Dermis microvascular lymphatic vessel endothelial cell (primary cell): ENCODE results near the gene ARPC2. TPM values are rescaled to one million over a fixed set of nuclear protein-coding genes. Genes with fewer than 3 reads are reported as not detected.
"Not testable (repeated sequence)": the region's sequence is repeated elsewhere in the genome, so short reads cannot be mapped to it uniquely, and the experiment has no call there.

Experiments
- DNase-seq, 2 donors: peaks; one replicate each; pipeline versions ENCODE4 v3.0.0 to v3.0.0-alpha.2; 2010; ENCODE audit warnings: low read depth in 2 of 2
- total RNA-seq: library from RNA; depleted of rRNA; stranded (reverse); fragments of >200 nt; gene quantifications from 2 replicates; pipeline ENCODE4 v1.2.1, GENCODE V29; 2014

The ARPC2 gene
- 256 and 269 TPM in 2 replicates for total RNA-seq

GRCh38 chr2:218216674-218217359 lies at the start of gene ARPC2:
ARPC2 (plus strand) TSS chr2:218217189; CDS start chr2:218217471, 282 bp downstream.
- DNase-seq = peak; percentile 88 to 96

- DNase-seq = no peak
Measured at GRCh38 chr2:218168016-218168415, 49.0 kb upstream of the ARPC2 start.

- peak; percentile 9 to 51 for DNase-seq
Measured at GRCh38 chr2:218168635-218169462, 48.1 kb upstream of the ARPC2 start.

- no peak for DNase-seq
Measured at GRCh38 chr2:218169757-218170546, 47.0 kb upstream of the ARPC2 start.

- not testable (repeated sequence) for DNase-seq
Measured at GRCh38 chr2:218171744-218172143, 45.2 kb upstream of the ARPC2 start.

- no peak for DNase-seq
Measured at GRCh38 chr2:218172845-218173244, 44.1 kb upstream of the ARPC2 start.

GRCh38 chr2:218179782-218180181 lies 37.2 kb upstream of the ARPC2 start:
- no peak for DNase-seq

- no peak for DNase-seq
Measured at GRCh38 chr2:218180467-218181114, 36.4 kb upstream of the ARPC2 start.

- DNase-seq = no peak
Measured at GRCh38 chr2:218184331-218184730, 32.7 kb upstream of the ARPC2 start.

- DNase-seq = peak; percentile 57 to 74
Measured at GRCh38 chr2:218186355-218186766, 30.6 kb upstream of the ARPC2 start.

- no peak for DNase-seq
Measured at GRCh38 chr2:218186876-218187275, 30.1 kb upstream of the ARPC2 start.

- DNase-seq = no peak
Measured at GRCh38 chr2:218187296-218188015, 29.5 kb upstream of the ARPC2 start.

GRCh38 chr2:218188528-218188927 lies 28.5 kb upstream of the ARPC2 start:
- no peak for DNase-seq

GRCh38 chr2:218192902-218193430 lies 24.0 kb upstream of the ARPC2 start:
- DNase-seq = no peak

GRCh38 chr2:218193701-218194100 lies 23.3 kb upstream of the ARPC2 start:
- no peak for DNase-seq

- DNase-seq = no peak
Measured at GRCh38 chr2:218194880-218195279, 22.1 kb upstream of the ARPC2 start.

- no peak for DNase-seq
Measured at GRCh38 chr2:218196974-218197373, 20.0 kb upstream of the ARPC2 start.

GRCh38 chr2:218202266-218202665 lies 14.7 kb upstream of the ARPC2 start:
- DNase-seq = no peak

- no peak for DNase-seq
Measured at GRCh38 chr2:218209078-218209477, 7.9 kb upstream of the ARPC2 start.

- no peak for DNase-seq
Measured at GRCh38 chr2:218214116-218214515, 2.9 kb upstream of the ARPC2 start.

GRCh38 chr2:218216336-218216673 lies 684 bp upstream of the ARPC2 start:
- no peak for DNase-seq
